Lung microvascular endothelial cell (primary cell): ENCODE measurements around the gene GABBR2. TPM values are rescaled to one million over a fixed set of nuclear protein-coding genes. Genes with fewer than 3 reads are reported as not detected.

Experiments
- total RNA-seq: library from RNA; depleted of rRNA; stranded (reverse); fragments of >200 nt; gene quantifications from 2 replicates; pipeline ENCODE4 v1.2.1, GENCODE V29; 2014

GABBR2 gene
- total RNA-seq, 1 donor from 2014 or later = 1.2 TPM

Other genes starting within 250 kb of the GABBR2 start
- 6.3 and 7.3 TPM in 2 replicates for gene ANKS6, start 87.6 kb upstream of the GABBR2 start, total RNA-seq
- under 0.01 and 0.22 TPM in 2 replicates for gene GALNT12, start 98.7 kb upstream of the GABBR2 start, total RNA-seq
- under 0.01 TPM in 1 of 2 replicates, not detected in the other for gene COL15A1, start 235.0 kb upstream of the GABBR2 start, total RNA-seq